Measurements from ENCODE around the gene ARMH1.
"Not testable (repeated sequence)": the region's sequence is repeated elsewhere in the genome, so short reads cannot be mapped to it uniquely, and the experiment has no call there.

The ARMH1 gene

DNA sequence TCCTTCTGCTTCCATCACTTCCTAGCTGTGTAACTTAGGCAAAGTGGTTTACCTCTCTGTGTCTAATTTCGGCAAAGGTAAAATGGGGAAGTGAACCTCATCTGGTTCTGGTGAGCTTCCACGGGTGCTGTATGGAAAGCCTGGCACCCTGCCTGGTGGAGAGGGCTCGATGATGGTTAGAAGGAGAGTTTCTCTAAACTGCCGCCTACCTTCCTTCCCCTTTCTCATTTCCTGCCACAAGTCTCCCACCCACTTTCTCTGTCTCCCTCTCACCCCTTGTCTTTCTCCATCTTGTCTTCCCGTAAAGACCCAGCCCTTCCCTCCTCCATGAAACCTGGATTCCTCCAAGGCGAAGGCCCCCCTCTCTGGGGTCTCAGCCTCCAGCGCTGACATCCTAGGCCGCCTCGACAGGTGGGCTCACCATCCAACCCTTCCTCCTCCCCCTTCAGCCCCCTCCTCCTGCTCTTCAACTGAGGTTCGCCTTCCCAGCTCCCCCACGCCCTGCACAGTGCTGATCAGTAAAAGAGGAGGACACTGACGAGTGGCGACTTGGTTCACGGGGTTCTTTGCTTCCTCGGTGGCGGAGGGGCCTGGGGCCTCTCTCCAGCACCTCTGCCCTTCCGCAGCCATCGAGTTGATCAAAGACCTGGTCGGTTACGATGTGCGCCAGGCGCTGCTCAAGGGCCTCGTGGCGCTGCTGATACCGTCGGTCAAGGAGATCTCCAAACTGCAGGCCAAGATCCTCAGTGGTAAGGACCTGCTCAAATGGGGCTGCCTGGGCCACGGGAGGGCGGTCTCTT lies 49.2 kb downstream of the ARMH1 start:
- DNase-seq (ENCODE audit: low spot score) = no peak

DNA sequence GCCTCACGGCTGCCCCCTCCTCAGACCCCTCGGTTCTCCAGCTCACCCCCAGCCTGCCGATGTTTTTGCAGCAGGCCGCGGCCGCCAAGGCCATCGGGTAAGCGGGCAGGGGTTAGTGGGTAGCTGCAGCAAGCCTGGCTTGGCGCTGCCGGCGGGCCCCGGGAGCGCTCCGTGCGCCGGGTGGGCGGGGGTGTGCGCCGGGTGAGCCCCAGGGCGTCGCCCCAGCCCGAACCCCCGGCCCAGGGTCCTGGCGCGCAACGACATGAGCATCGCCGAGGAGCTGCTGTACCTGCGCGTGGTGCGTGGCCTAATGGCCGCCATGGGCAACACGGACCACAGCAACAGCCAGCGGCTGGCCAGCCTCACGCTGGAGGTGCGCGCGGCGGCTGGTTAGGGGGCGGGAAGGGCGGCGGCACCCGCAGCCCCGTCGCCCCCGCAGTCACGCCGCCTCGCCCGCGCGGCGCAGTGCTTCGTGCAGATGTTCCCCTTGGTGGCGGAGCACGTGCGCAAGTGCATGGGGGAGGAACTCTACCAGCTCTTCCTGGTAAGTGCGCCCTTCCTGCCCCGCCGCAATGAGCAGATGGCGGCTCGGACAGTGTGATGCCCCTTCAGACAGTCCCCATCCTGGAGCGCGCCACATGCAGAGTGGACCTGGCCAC lies 49.9 kb downstream of the ARMH1 start:
- no peak for DNase-seq (ENCODE audit: low spot score)

DNA sequence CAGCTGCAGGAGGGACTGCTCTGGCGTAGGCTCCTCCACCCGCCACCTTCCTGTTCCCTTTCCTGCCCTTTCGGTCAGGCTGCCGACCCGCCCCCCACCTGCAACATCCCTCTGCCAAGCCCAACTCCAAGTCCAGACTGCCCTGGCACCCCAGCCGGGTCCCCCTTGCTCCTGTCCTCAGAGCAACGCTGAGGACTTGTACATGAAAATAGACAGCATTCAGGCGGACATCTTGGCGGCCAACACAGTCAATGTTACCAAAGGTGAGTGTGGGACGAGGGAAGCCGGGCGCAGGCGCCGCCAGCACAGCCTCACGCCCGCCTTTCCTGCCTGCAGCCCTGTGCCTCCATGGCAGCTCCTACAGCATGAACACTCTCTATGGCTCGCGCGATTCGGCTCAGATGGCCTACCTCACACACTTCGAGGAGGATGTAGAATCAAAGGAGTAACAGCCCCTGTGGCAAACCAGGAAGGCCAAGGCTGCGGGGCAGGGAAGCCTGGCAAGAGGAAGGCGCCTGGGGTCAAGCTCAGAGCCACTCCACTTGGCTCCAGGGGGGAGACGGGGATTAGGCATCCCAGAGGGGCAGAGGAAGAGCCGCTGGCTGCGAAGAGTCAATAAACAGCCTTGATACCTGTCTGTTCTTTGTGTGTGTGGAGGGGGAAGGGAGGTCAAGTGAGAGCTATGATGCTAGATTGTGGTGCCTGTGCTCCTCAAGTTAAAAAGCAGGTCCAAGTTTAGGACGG lies 50.6 kb downstream of the ARMH1 start:
- DNase-seq (ENCODE audit: low spot score) = no peak

DNA sequence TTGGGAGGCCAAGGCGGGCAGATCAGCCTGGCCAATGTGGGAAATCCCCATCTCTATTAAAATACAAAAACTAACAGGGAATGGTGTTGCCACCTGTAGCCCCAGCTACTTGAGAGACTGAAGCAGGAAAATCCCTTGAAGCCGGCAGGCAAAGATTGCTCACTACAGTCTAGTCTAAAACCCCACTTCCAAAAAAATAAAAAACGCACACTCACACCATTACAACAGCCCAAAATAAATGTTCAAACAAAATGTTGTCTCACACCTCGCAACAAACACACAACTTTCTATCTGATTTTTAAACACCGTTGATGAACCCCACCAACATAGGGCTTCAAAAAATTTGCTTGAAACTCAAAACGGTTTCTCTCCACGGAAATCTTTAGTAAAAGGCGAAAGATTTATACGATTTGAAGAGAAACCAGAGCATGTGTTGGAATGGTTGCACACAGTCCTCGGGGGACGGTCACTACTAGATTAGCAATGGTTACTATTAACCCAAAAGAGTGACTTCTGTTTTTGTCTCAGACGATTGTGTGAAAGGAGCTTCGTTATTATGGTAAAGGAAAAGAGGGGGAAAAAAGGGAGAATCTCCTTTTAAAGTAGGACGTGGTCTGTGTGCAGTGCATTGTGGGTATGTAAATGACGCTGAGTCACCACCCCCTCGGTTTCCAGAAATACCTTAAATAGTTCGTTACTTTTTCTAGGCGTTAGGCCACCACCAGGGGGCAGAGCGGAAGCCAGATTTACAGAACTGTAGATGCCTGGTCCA lies 56.4 kb downstream of the ARMH1 start, which contains the start of gene RNU5D-1:
Gene RNU5D-1 (minus strand): TSS at position 430 of the 772 bp plus-strand sequence.
- DNase-seq (ENCODE audit: low spot score) = peak; percentile 90

DNA sequence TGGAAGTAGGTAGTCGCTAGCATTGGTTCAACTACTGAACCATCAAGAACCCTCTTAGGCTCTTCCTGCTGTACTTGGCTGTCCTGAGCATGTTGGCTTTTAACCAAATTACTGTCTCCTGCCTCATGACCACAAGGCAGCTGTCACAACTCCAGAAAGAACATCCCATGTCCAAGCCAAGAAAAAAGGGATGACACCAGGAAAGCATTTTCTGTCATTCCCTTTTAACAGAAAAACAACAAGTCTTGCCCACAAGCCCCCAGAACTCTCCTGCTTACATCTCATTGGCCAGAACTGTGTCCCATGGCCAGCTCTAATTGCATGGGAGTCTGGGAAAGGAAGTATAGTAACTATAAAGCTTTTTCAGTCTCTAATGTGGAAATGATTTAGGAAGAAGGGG lies 58.9 kb downstream of the ARMH1 start:
- DNase-seq (ENCODE audit: low spot score) = no peak

DNA sequence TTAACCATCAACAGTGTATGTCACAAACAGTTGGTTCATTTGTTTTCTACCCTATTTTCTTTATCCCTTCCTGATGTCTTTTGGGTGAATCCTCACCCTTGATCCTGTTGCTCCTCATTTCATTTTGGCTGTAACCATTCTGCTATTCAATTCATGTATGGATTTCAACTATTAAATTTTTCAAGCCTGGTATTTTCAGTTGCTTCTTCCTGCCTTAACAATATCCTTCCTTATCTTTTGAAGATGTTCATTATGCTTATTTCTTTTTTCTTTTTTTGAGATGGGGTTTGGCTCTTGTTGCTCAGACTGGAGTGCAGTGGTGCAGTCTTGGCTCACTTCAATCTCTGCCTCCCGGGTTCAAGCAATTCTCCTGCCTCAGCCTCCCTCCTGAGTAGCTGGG lies 59.3 kb downstream of the ARMH1 start:
- DNase-seq (ENCODE audit: low spot score) = no peak

DNA sequence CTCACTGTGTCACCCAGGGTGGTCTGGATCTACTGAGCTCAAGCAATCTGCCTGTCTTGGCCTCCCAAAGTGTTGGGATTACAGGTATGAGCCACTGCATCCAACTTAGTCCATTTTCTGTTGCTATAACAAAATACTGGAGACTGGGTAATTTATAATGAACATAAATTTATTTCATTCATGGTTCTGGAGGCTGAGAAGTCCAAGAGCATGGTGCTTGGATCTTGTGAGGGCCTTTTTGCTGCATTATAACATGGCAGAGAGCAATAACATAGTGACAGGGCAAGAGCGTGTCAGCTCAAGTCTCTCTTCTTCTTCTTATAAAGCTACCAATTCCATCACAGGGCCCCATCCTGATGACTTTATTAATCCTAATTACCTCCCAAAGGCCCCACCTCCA lies 61.5 kb downstream of the ARMH1 start:
- DNase-seq (ENCODE audit: low spot score) = no peak

DNA sequence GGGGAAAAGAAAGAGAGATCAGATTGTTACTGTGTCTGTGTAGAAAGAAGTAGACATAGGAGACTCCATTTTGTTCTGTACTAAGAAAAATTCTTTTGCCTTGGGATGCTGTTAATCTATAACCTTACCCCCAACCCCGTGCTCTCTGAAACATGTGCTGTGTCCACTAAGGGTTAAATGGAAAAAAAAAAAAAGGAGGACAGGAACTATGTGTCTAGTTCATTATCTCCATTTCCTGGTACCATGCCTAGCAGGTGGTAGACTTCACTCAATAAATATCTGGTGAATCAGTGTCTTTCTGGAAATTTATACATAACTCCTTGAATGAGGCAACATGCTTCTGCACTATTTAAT lies 64.4 kb downstream of the ARMH1 start:
- not testable (repeated sequence) for DNase-seq (ENCODE audit: low spot score)

DNA sequence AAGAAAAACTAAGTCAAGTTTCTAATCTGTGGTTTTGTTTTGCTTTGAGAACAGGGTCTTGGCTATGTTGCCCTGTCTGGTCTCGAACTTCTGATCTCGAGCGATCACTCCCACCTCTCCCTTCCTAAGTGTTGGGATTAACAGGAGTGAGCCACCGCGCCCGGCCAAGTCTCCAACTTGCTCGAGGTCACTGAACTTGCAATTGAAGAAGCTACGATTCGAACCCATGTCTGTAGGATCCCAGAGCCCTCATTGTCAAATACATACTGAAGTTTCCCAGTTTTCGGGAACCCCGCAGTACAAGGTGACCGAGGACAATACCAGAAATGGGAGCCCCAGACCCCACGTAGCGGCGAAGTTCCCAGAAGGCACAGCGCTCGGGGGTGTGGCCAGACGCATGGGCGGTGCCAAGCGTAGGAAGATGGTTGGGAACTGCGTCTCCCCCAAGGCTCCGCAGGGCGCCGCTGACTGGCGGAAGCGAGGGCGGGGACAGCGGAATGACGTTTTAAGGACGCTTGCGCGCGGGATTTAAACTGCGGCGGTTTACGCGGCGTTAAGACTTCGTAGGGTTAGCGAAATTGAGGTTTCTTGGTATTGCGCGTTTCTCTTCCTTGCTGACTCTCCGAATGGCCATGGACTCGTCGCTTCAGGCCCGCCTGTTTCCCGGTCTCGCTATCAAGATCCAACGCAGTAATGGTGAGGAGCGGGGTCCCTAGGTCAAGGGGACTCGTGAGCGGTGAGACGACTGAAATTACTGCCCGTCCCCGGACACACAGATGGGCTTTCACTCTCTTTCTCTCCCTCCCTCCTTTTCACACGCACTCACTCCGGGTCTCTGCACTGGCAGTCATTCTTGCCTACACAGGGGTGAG lies 65.0 kb downstream of the ARMH1 start, which contains the start of gene KIF2C:
Gene KIF2C (plus strand): TSS at position 531 of the 872 bp plus-strand sequence. CDS start 96 bp downstream, at position 627.
- peak; percentile 96 for DNase-seq (ENCODE audit: low spot score)

DNA sequence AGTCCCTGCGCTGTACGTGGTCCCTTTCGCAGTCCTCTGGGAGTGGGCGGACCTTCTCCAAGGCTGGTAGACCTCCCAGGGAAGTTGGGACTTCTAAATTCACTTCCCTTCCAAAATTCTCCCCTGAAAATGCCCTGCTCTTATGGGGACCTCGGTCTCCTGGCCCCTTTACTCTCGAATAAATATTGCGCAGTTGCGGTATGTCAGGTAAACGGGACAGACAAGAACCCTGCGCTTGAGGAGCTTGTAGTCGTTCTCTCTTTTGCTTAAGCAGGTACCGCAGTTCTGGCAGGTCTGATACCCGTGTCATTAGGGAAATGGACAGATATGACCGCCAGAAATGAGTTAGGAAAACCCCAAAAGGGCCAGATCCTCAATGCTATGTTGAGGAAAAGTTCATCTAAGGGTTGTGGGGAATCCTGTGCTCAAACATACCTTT lies 65.7 kb downstream of the ARMH1 start:
- no peak for DNase-seq (ENCODE audit: low spot score)

DNA sequence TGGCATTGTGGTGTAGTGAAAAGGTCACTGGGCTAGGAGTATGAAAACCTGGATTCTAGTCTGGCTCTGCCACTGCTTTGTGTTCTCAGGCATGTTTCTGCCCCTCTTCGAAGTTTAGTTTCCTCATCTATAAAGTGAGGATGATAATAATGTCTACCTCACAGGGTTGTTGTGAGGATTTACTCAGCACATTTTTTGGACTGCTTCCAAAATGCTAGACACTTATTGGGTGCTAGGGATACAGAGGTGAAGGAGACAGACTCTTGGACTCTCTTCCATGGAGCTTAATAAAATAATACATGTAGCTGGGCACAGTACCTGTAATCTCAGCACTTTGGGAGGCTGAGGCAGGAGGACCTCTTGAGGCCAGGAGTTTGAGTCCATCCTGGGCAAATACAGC lies 68.7 kb downstream of the ARMH1 start:
- DNase-seq (ENCODE audit: low spot score) = no peak

DNA sequence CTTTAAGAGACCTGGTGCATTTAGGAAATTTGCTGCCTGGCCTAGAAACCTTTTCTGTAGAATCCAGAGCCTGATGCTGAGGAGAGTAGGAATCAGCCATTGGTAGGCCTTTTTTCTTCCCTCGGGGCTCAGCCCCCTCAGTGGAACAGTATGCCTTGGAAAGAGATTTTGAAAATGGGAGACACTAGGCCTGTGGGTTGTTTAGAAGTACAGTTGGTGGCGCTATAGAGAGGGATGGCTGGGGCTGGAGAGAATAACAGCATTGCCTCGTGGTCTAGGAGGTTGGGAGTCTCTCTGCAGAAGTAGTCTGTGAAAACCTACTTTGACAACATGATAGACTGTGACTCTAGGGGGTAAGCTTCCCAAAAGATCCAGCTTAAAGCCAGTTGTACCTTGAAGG lies 73.4 kb downstream of the ARMH1 start:
- DNase-seq (ENCODE audit: low spot score) = no peak

DNA sequence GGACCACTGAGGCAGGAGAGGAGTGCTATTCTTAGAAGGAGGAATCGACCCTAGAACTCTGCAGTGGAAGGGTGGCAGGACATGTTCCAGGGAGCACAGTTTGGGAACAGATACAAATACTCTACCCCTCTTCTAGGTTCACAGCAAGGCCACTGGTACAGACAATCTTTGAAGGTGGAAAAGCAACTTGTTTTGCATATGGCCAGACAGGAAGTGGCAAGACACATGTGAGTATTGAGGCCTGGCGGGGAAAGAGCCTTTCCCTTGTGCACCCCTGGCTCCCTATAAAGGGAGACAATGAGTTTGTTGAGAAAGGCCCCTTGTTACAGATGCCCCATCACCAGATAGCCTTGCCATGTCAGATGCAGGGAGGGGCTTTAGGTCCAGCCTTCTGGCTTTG lies 82.9 kb downstream of the ARMH1 start:
- no peak for DNase-seq (ENCODE audit: low spot score)

DNA sequence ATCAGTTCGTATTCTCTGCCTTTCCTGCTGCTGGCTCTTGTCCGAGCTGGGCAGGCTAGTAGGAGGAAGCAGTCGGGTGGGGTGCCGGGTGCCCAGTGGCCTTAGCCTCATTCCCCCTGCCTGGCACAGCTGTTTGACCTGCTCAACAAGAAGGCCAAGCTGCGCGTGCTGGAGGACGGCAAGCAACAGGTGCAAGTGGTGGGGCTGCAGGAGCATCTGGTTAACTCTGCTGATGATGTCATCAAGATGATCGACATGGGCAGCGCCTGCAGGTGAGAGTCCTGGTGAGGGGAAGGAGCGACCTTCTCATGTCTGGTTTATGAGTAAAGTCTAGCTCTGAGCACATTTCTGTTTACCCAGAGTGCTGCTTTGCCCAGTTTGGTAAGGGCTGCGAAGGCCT lies 84.6 kb downstream of the ARMH1 start:
- no peak for DNase-seq (ENCODE audit: low spot score)

DNA sequence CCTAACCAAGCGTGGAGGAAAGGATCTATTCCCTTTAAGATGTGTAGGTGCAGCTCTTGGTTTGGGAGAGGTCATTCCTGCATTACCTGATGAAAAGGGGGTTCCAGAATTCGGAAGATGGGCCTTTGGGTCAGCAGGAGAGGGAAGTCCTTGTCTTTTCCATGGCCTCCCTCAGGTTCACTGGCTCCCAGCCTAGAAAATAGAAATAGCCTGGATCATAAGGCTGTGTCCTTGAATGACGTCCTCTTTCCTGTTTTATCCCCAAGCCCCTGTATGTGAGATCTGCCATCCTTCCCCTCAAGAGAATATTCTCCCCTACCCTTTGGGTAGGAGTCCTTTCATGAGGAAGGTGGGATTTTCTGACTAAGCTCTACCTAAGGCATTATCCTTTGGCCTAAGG lies 86.4 kb downstream of the ARMH1 start:
- no peak for DNase-seq (ENCODE audit: low spot score)

DNA sequence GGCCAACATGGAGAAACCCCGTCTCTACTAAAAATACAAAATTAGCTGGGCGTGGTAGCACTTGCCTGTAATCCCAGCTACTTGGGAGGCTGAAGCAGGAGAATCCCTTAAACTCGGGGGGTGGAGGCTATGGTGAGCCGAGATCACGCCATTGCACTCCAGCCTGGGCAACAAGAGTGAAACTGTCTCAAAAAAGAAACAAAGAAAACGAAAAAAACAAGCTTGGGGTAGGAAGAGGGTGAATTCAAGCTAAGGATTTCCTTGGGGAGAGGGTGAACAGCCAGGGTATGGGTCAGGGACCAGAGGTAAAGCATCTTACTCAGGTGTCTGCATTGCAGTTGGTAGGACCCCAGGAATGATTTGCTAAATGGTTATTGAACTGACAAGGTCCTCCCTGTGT lies 91.9 kb downstream of the ARMH1 start:
- not testable (repeated sequence) for DNase-seq (ENCODE audit: low spot score)

Data from COLO829 (cell line).